ENCODE data around the gene PCDHGA7. TPM values are rescaled to one million over a fixed set of nuclear protein-coding genes. Genes with fewer than 3 reads are reported as not detected.
"Not testable (repeated sequence)": the region's sequence is repeated elsewhere in the genome, so short reads cannot be mapped to it uniquely, and the experiment has no call there.

PCDHGA7 gene
- total RNA-seq, 2 experiments from 2014 or later, result not detected

DNA sequence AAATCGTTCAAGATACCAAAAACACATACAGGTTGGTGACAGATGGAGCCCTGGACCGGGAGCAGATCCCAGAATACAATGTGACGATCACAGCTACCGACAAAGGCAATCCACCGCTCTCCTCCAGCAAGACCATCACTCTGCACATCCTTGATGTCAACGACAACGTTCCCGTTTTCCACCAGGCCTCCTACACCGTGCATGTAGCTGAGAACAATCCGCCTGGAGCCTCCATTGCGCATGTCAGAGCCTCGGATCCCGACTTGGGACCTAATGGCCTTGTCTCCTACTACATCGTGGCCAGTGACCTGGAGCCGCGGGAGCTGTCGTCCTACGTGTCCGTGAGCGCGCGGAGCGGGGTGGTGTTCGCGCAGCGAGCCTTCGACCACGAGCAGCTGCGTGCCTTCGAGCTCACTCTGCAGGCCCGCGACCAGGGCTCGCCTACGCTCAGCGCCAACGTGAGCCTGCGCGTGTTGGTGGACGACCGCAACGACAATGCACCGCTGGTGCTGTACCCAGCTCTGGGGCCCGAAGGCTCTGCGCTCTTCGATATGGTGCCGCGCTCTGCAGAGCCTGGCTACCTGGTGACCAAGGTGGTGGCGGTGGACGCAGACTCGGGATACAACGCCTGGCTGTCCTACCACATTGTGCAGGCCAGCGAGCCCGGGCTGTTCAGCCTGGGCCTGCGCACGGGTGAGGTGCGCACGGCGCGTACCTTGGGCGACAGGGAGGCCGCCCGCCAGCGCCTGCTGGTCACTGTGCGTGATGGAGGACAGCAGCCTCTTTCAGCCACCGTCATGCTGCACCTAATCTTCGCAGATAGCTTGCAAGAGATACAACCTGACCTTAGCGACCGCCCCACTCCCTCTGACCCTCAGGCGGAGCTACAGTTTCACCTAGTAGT, 10.7 kb upstream of the PCDHGA7 start:
- intact Hi-C loops (cut with micrococcal nuclease), result loop anchor here (5.0 to 10.0 kb wide), 3 partner anchors 35 to 157 kb away; partner anchors contain the start of genes PCDHB13, PCDHGA11 and PCDHGB6
- Mint-ChIP-seq H3K27ac (no peak overlapping the region), H3K9me3 (peaks cover 24% of the 10 kb centered on the region), H3K36me3 (ENCODE audit: low read depth) (peaks cover 9% of the 10 kb centered on the region), H3K4me3 (no peak overlapping the region), H3K27me3 (ENCODE audit: low read depth) (peaks cover 66% of the 10 kb centered on the region), H3K4me1 (ENCODE audit: low read depth) (peaks cover 4% of the 10 kb centered on the region)
- no peak for DNase-seq
- CTCF ChIA-PET, result interaction anchor here (0.6 to 1.2 kb wide), 5 partner anchors 9 to 150 kb away, joined by 3 to 4 read pairs (median 3); partner anchors contain the start of gene PCDHGA4

DNA sequence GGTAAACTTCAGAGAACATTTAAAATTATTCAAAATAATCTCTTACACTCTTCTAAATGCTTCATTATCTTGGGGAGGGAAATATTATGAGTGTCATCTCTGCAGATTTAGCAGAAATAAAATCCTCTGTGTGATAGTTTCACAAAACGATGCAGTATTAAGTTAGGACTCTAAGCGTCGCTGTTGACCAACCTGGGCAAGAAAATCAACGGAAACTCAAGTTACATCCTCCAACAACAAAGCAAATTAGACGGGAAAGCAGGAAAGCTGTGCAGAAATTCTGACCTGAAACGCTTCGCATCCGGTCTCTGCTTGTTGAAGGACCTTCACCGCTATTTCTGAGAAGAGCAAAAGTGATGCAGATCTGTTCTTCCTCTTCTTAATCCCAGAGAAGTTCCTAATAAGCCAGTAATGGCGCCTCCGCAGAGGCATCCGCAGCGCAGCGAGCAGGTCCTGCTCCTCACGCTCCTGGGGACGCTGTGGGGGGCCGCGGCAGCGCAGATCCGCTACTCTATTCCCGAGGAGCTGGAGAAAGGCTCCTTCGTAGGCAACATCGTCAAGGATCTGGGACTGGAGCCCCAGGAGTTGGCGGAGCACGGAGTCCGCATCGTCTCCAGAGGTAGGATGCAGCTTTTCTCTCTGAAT, 8.7 kb upstream of the PCDHGA7 start, which contains the start of gene PCDHGA6:
TSS of gene PCDHGA6 (plus strand) at position 219 of the 645 bp plus-strand sequence. CDS start at position 412, 193 bp downstream.
- CTCF ChIA-PET, result interaction anchor here (1.0 to 1.2 kb wide), 2 partner anchors 10 to 47 kb away, joined by 3 to 4 read pairs; partner anchors contain the start of genes PCDHGA11 and PCDHGA5
- H3K27me3 Mint-ChIP-seq (ENCODE audit: low read depth), result peaks cover 57% of the 10 kb centered on the region

DNA sequence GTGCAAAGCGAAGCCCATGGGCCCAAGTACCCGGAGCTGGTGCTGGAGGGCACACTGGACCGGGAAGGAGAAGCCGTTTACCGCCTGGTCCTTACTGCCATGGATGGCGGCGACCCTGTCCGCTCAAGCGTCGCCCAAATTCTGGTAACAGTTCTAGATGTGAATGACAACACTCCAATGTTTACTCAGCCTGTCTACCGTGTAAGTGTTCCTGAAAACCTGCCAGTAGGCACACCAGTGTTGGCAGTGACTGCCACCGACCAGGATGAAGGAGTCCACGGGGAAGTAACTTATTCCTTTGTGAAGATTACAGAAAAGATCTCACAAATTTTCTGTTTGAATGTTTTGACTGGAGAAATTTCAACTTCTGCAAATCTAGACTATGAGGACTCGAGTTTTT, 7.9 kb upstream of the PCDHGA7 start:
- CTCF ChIA-PET, result interaction anchor here (1.0 to 1.2 kb wide), 2 partner anchors 11 to 46 kb away, joined by 3 to 4 read pairs; partner anchors contain the start of genes PCDHGA11 and PCDHGA5

More for the DNA sequence above, 8.7 kb upstream of the PCDHGA7 start, which contains the start of gene PCDHGA6:
- Mint-ChIP-seq H3K27ac (no peak within 1 kb of the TSS), H3K4me3 (peak within 1 kb of the TSS; percentile 51), H3K4me1 (ENCODE audit: low read depth) (peaks cover 4% of the 10 kb centered on the region), H3K9me3 (peaks cover 28% of the 10 kb centered on the region), H3K36me3 (ENCODE audit: low read depth) (peaks cover 11% of the 10 kb centered on the region)
- no peak for DNase-seq
- intact Hi-C loops (cut with micrococcal nuclease), result loop anchor here (5.0 to 10.0 kb wide), 3 partner anchors 34 to 159 kb away; partner anchors contain the start of genes PCDHB13, PCDHGA11 and PCDHGB6

DNA sequence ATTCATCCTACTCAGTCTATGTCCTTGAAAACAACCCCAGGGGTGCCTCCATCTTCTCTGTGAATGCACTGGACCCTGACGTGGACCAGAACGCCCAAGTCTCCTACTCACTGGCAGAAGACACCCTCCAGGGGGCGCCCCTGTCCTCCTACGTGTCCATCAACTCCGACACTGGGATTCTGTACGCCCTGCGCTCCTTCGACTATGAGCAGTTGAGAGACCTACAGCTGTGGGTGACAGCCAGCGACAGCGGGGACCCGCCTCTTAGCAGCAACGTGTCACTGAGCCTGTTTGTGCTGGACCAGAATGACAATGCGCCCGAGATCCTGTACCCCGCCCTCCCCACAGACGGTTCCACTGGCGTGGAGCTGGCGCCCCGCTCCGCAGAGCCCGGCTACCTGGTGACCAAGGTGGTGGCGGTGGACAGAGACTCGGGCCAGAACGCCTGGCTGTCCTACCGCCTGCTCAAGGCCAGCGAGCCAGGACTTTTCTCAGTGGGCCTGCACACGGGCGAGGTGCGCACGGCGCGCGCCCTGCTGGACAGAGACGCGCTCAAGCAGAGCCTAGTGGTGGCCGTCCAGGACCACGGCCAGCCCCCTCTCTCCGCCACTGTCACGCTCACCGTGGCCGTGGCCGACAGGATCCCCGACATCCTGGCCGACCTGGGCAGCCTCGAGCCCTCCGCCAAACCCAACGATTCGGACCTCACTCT, 6.9 kb upstream of the PCDHGA7 start:
- not testable (repeated sequence) for H3K27ac Mint-ChIP-seq
- peaks cover 51% of the 10 kb centered on the region for H3K27me3 Mint-ChIP-seq (ENCODE audit: low read depth)

More for the DNA sequence above, 7.9 kb upstream of the PCDHGA7 start:
- H3K27me3 Mint-ChIP-seq (ENCODE audit: low read depth), result peaks cover 57% of the 10 kb centered on the region
- no peak overlapping the region for H3K27ac Mint-ChIP-seq
- DNase-seq, result no peak
- H3K4me3 Mint-ChIP-seq, result no peak overlapping the region
- H3K9me3 Mint-ChIP-seq, result peaks cover 29% of the 10 kb centered on the region
- intact Hi-C loops (cut with micrococcal nuclease), result loop anchor here (5.0 to 10.0 kb wide), 3 partner anchors 33 to 160 kb away; partner anchors contain the start of genes PCDHB13, PCDHGA11 and PCDHGB6
- peaks cover 4% of the 10 kb centered on the region for H3K4me1 Mint-ChIP-seq (ENCODE audit: low read depth)
- H3K36me3 Mint-ChIP-seq (ENCODE audit: low read depth), result peaks cover 11% of the 10 kb centered on the region

DNA sequence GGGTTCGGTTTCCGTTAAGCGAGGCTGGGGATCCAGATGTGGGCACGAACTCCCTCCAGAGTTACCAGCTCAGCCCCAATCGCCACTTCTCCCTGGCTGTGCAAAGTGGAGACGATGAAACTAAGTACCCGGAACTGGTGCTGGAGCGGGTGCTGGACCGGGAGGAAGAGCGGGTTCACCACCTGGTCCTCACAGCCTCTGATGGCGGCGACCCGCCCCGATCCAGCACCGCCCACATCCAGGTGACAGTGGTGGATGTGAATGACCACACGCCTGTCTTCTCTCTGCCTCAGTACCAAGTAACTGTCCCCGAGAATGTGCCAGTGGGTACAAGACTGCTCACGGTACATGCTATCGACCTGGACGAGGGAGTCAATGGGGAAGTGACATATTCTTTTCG, 803 bp downstream of the PCDHGA7 start:
- intact Hi-C loops (cut with micrococcal nuclease), result no loop called here
- Mint-ChIP-seq H3K4me1 (ENCODE audit: low read depth) (no peaks in the 10 kb centered on the region), H3K36me3 (ENCODE audit: low read depth) (peaks cover 7% of the 10 kb centered on the region), H3K9me3 (peaks cover 16% of the 10 kb centered on the region), H3K27me3 (ENCODE audit: low read depth) (peaks cover 69% of the 10 kb centered on the region), H3K27ac (no peak overlapping the region), H3K4me3 (no peak overlapping the region)
- DNase-seq, result no peak
- CTCF ChIA-PET, result no interaction called here

More for the DNA sequence above, 6.9 kb upstream of the PCDHGA7 start:
- Mint-ChIP-seq H3K36me3 (ENCODE audit: low read depth) (peaks cover 11% of the 10 kb centered on the region), H3K9me3 (peaks cover 29% of the 10 kb centered on the region)
- not testable (repeated sequence) for DNase-seq; H3K4me3 Mint-ChIP-seq; H3K4me1 Mint-ChIP-seq (ENCODE audit: low read depth)
- CTCF ChIA-PET, result interaction anchor here (0.7 kb wide), 1 partner anchor 12 kb away, joined by 4 read pairs; the partner anchor contains the start of gene PCDHGB4
- intact Hi-C loops (cut with micrococcal nuclease), result loop anchor here (10.0 kb wide), 1 partner anchor 161 kb away; the partner anchor contains the start of gene PCDHB13

DNA sequence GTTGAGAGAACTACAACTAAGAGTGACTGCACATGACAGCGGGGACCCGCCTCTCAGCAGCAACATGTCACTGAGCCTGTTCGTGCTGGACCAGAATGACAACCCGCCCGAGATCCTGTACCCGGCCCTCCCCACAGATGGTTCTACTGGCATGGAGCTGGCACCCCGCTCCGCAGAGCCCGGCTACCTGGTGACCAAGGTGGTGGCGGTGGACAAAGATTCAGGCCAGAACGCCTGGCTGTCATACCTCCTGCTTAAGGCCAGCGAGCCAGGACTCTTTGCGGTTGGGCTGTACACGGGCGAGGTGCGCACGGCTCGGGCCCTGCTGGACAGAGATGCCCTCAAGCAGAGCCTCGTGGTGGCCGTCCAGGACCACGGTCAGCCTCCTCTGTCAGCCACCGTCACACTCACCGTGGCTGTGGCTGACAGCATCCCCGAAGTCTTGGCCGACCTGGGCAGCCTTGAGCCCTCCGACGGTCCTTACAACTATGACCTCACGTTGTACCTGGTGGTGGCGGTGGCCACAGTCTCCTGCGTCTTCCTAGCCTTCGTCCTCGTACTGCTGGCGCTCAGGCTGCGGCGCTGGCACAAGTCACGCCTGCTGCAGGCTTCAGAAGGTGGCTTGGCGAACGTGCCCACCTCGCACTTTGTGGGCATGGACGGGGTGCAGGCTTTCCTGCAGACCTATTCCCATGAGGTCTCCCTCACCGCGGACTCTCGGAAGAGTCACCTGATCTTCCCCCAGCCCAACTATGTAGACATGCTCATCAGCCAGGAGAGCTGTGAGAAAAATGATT, 2.1 kb downstream of the PCDHGA7 start:
- Mint-ChIP-seq H3K9me3 (peaks cover 21% of the 10 kb centered on the region), H3K27me3 (ENCODE audit: low read depth) (peaks cover 73% of the 10 kb centered on the region), H3K36me3 (ENCODE audit: low read depth) (peaks cover 10% of the 10 kb centered on the region), H3K27ac (no peak overlapping the region), H3K4me1 (ENCODE audit: low read depth) (no peaks in the 10 kb centered on the region), H3K4me3 (no peak overlapping the region)
- CTCF ChIA-PET, result interaction anchor here (0.9 kb wide), 1 partner anchor 36 kb away, joined by 4 read pairs; the partner anchor contains the start of gene PCDHGA11
- DNase-seq, result no peak
- intact Hi-C loops (cut with micrococcal nuclease), result no loop called here

- H3K4me1 Mint-ChIP-seq (ENCODE audit: low read depth); intact Hi-C loops (cut with micrococcal nuclease); H3K27ac Mint-ChIP-seq: not testable (repeated sequence)
- peaks cover 31% of the 10 kb centered on the region for H3K9me3 Mint-ChIP-seq
- H3K36me3 Mint-ChIP-seq (ENCODE audit: low read depth), result peaks cover 18% of the 10 kb centered on the region
- H3K4me3 Mint-ChIP-seq, result peak within 1 kb of the TSS; percentile 54
- CTCF ChIA-PET, result interaction anchor here (0.6 to 2.4 kb wide), 7 partner anchors 10 to 91 kb away, joined by 3 to 8 read pairs (median 4); partner anchors contain the start of genes PCDHGA11, PCDHGB3 and PCDHGB5
- DNase-seq, result peak; percentile 39
- H3K27me3 Mint-ChIP-seq (ENCODE audit: low read depth), result peaks cover 75% of the 10 kb centered on the region
Measured at GRCh38 chr5:141387557-141388311, 5.2 kb downstream of the PCDHGA7 start, which contains the start of gene PCDHGB4. TSS of gene PCDHGB4 (plus strand) at chr5:141387698. CDS start at chr5:141387885, 187 bp downstream.

DNA sequence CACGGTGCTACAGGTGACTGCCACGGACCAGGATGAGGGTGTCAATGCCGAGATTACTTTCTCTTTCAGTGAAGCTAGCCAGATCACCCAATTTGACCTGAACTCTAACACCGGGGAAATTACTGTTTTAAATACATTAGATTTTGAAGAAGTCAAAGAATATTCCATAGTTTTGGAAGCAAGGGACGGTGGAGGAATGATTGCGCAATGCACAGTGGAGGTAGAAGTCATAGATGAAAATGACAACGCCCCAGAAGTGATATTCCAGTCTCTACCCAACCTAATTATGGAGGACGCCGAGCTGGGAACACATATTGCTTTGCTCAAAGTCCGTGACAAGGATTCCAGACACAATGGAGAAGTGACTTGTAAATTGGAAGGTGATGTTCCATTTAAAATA, 6.1 kb downstream of the PCDHGA7 start:
- DNase-seq, result no peak
- H3K36me3 Mint-ChIP-seq (ENCODE audit: low read depth), result peaks cover 21% of the 10 kb centered on the region
- H3K9me3 Mint-ChIP-seq, result peaks cover 30% of the 10 kb centered on the region
- intact Hi-C loops (cut with micrococcal nuclease), result no loop called here
- H3K27ac Mint-ChIP-seq, result no peak overlapping the region
- no peaks in the 10 kb centered on the region for H3K4me1 Mint-ChIP-seq (ENCODE audit: low read depth)
- CTCF ChIA-PET, result interaction anchor here (0.6 to 2.4 kb wide), 2 partner anchors 32 to 40 kb away, joined by 3 to 6 read pairs; partner anchors contain the start of gene PCDHGA11
- H3K27me3 Mint-ChIP-seq (ENCODE audit: low read depth), result peaks cover 74% of the 10 kb centered on the region
- H3K4me3 Mint-ChIP-seq, result no peak overlapping the region

DNA sequence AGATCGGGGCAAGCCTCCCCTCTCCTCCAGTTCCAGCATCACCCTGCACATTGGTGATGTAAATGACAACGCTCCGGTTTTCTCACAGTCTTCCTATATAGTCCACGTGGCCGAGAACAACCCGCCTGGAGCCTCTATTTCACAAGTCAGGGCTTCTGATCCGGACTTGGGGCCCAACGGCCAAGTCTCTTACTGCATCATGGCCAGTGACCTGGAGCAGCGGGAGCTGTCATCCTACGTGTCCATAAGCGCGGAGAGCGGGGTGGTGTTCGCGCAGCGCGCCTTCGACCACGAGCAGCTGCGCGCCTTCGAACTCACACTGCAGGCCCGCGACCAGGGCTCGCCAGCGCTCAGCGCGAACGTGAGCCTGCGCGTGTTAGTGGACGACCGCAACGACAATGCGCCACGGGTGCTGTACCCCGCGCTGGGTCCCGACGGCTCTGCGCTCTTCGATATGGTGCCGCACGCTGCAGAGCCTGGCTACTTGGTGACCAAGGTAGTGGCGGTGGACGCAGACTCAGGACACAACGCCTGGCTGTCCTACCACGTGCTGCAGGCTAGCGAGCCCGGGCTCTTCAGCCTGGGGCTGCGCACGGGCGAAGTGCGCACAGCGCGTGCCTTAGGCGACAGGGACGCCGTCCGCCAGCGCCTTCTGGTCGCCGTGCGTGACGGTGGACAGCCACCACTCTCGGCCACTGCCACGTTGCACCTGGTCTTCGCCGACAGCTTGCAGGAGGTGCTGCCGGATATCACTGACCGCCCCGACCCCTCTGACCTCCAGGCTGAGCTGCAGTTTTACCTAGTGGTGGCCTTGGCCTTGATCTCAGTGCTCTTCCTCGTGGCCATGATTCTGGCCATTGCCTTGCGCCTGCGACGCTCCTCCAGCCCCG, 6.9 kb downstream of the PCDHGA7 start:
- Mint-ChIP-seq H3K27ac (no peak overlapping the region), H3K27me3 (ENCODE audit: low read depth) (peaks cover 74% of the 10 kb centered on the region), H3K36me3 (ENCODE audit: low read depth) (peaks cover 22% of the 10 kb centered on the region), H3K4me3 (no peak overlapping the region), H3K4me1 (ENCODE audit: low read depth) (no peaks in the 10 kb centered on the region), H3K9me3 (peaks cover 29% of the 10 kb centered on the region)
- CTCF ChIA-PET, result interaction anchor here (0.6 to 2.4 kb wide), 6 partner anchors 17 to 203 kb away, joined by 3 to 6 read pairs (median 4); partner anchors contain the start of genes PCDHB9, PCDHGA11 and PCDHGC3
- intact Hi-C loops (cut with micrococcal nuclease), result no loop called here
- DNase-seq, result no peak
